ENCODE results near the gene KRT76.

DNA sequence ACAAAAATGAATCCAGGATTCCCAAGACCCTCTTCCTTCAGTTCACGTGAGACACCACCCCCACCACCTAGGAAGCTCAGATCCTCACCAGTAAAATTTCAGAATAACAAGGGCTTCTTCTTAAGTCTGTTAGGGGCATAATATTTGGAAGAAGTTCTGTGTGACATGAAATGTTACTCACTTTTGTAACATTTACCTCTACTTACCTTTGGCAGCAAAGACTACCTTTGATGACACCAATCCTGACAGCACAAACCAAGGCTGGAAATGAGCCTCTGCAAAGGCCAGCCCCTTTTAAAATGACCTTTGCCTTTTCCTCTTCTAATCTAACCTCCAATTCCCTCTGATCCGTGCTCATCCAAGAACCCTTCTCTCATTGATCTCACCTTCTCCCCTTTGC is 54.5 kb downstream of the KRT76 start:
- TF ChIP-seq POLR2AphosphoS5 (IDR thresholded peaks at IDR 0.05) (no peak), POLR2A (IDR thresholded peaks at IDR 0.05; ENCODE audit: low read depth) (no peak), EP300 (IDR thresholded peaks at IDR 0.05) (no peak)
- TF ChIP-seq, protein P1, sequence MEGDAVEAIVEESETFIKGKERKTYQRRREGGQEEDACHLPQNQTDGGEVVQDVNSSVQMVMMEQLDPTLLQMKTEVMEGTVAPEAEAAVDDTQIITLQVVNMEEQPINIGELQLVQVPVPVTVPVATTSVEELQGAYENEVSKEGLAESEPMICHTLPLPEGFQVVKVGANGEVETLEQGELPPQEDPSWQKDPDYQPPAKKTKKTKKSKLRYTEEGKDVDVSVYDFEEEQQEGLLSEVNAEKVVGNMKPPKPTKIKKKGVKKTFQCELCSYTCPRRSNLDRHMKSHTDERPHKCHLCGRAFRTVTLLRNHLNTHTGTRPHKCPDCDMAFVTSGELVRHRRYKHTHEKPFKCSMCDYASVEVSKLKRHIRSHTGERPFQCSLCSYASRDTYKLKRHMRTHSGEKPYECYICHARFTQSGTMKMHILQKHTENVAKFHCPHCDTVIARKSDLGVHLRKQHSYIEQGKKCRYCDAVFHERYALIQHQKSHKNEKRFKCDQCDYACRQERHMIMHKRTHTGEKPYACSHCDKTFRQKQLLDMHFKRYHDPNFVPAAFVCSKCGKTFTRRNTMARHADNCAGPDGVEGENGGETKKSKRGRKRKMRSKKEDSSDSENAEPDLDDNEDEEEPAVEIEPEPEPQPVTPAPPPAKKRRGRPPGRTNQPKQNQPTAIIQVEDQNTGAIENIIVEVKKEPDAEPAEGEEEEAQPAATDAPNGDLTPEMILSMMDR (IDR thresholded peaks at IDR 0.05) = no peak

Measured in esophagus muscularis mucosa (tissue), 4 donors.